ENCODE data around the gene EDN1.

The EDN1 gene

DNA sequence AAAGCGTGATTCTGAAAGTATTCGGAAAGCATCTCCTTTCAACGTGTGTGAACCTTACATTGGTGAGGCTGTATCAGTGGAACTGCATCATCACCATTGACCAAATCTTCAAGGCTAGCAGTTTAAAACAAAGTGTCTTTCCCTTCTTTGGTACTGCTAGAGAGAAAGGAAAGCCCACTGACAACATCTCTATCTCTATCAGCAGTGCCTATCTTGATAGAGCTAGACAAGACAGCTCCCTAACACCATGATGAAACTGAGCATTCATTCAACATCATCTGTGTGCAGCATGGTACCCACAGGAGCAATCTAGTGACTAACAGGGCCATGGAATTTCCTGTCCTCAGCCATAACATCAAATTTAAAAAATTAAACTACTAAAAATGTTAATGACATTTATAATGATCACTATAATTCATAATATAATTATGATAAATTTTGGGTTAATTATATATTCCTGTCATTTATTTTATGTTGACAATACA, 31.5 kb upstream of the EDN1 start:
- Histone ChIP-seq H3K4me1 (ENCODE audit: control insufficient read depth in 1 of 2, insufficient read depth in 1 of 2, low read depth in 1 of 2, low read length in 1 of 2) (peaks cover 3 to 6% of the 10 kb centered on the region in 2 experiments), H3K9me3 (no peaks in the 10 kb centered on the region), H3K27ac (no peak overlapping the region), H3K27me3 (no peaks in the 10 kb centered on the region), H3K36me3 (no peaks in the 10 kb centered on the region), H3K4me3 (ENCODE audit: low read depth in 1 of 2, low read length in 1 of 2) (no peak overlapping the region)
- TF ChIP-seq, protein P1, sequence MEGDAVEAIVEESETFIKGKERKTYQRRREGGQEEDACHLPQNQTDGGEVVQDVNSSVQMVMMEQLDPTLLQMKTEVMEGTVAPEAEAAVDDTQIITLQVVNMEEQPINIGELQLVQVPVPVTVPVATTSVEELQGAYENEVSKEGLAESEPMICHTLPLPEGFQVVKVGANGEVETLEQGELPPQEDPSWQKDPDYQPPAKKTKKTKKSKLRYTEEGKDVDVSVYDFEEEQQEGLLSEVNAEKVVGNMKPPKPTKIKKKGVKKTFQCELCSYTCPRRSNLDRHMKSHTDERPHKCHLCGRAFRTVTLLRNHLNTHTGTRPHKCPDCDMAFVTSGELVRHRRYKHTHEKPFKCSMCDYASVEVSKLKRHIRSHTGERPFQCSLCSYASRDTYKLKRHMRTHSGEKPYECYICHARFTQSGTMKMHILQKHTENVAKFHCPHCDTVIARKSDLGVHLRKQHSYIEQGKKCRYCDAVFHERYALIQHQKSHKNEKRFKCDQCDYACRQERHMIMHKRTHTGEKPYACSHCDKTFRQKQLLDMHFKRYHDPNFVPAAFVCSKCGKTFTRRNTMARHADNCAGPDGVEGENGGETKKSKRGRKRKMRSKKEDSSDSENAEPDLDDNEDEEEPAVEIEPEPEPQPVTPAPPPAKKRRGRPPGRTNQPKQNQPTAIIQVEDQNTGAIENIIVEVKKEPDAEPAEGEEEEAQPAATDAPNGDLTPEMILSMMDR (IDR thresholded peaks at IDR 0.05) = no peak

GRCh38 chr6:12260458-12261093, 29.6 kb upstream of the EDN1 start:
- peaks cover 16 to 18% of the 10 kb centered on the region in 2 experiments for H3K4me1 ChIP-seq (ENCODE audit: control insufficient read depth in 1 of 2, insufficient read depth in 1 of 2, low read depth in 1 of 2, low read length in 1 of 2)
- TF ChIP-seq, protein P1 (IDR thresholded peaks at IDR 0.05) = no peak
- no peaks in the 10 kb centered on the region for H3K9me3 ChIP-seq
- no peak overlapping the region for H3K4me3 ChIP-seq (ENCODE audit: low read depth in 1 of 2, low read length in 1 of 2)
- no peaks in the 10 kb centered on the region for H3K27me3 ChIP-seq
- H3K27ac ChIP-seq = no peak overlapping the region
- no peaks in the 10 kb centered on the region for H3K36me3 ChIP-seq

DNA sequence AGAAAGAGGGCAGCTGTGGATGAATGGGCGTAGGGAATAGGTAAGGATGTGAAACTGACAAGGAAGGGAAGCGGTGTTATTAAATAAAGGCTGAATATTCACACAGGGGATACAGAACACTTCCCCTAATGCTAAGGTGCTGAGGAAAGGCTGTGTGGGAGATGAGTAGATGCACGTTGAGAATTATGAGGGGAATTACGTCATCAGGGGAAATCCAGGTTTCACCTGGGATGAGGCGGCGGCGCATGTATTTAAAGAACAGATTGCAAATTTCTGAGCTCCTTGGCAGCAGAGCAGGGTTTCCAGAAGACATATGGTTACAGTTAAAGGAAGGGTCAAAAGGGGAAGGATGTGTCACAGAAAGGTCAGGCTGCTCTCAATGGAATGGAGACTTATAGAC, 28.7 kb upstream of the EDN1 start:
- H3K9me3 ChIP-seq = no peaks in the 10 kb centered on the region
- H3K27ac ChIP-seq = no peak overlapping the region
- peaks cover 25 to 28% of the 10 kb centered on the region in 2 experiments for H3K4me1 ChIP-seq (ENCODE audit: control insufficient read depth in 1 of 2, insufficient read depth in 1 of 2, low read depth in 1 of 2, low read length in 1 of 2)
- H3K27me3 ChIP-seq = no peaks in the 10 kb centered on the region
- no peaks in the 10 kb centered on the region for H3K36me3 ChIP-seq
- TF ChIP-seq, protein P1 (IDR thresholded peaks at IDR 0.05) = no peak
- H3K4me3 ChIP-seq (ENCODE audit: low read depth in 1 of 2, low read length in 1 of 2) = no peak overlapping the region

DNA sequence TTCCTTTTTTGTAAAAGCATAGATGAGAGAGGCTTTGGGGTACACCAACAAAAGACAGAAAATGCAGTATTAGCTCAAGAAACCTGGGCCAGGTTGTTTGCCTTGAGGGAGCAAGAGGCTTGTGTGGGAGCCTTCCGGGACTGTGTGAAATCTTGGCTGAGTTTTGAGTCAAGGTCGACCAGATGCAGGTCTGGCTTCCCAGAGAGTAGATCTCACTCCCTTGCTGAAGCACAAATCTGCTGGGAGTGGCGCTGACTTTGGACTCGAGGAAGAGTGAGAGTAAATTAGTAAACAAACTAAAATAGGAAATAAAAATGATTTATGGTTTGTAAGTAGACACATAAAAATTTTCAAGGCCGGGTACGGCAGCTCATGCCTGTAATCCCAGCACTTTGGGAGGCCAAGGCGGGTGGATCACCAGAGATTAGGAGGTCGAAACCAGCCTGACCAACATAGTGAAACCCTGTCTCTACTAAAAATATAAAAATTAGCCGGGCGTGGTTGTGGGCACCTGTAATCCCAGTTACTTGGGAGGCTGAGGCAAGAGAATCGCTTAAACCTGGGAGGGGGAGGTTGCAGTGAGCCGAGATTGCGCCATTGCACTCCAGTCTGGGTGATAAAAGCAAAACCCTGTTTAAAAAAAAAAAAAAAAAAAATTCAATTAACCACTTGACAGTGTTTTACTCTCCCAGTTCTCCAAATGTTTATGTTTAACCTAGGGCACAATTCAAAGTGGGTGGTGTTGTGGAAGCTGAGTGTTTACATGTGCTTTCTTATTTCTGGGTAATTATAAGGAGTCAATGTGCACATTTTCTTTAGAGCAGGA, 27.7 kb upstream of the EDN1 start:
- H3K4me3 ChIP-seq (ENCODE audit: low read depth in 1 of 2, low read length in 1 of 2) = no peak overlapping the region
- no peaks in the 10 kb centered on the region for H3K9me3 ChIP-seq
- TF ChIP-seq, protein P1 (IDR thresholded peaks at IDR 0.05) = no peak
- H3K4me1 ChIP-seq (ENCODE audit: control insufficient read depth in 1 of 2, insufficient read depth in 1 of 2, low read depth in 1 of 2, low read length in 1 of 2) = peaks cover 30 to 31% of the 10 kb centered on the region in 2 experiments
- no peaks in the 10 kb centered on the region for H3K27me3 ChIP-seq
- no peaks in the 10 kb centered on the region for H3K36me3 ChIP-seq
- H3K27ac ChIP-seq = no peak overlapping the region

GRCh38 chr6:12263403-12263802, 26.8 kb upstream of the EDN1 start:
- Histone ChIP-seq H3K4me1 (ENCODE audit: control insufficient read depth in 1 of 2, insufficient read depth in 1 of 2, low read depth in 1 of 2, low read length in 1 of 2) (peaks cover 30 to 31% of the 10 kb centered on the region in 2 experiments), H3K4me3 (ENCODE audit: low read depth in 1 of 2, low read length in 1 of 2) (no peak overlapping the region), H3K27me3 (no peaks in the 10 kb centered on the region), H3K27ac (no peak overlapping the region), H3K9me3 (no peaks in the 10 kb centered on the region), H3K36me3 (no peaks in the 10 kb centered on the region)
- TF ChIP-seq, protein P1 (IDR thresholded peaks at IDR 0.05) = no peak

Measured in neutrophil (primary cell).